Measurements from ENCODE around the gene SOX13. TPM values are rescaled to one million over a fixed set of nuclear protein-coding genes. Genes with fewer than 3 reads are reported as not detected.

Gene SOX13
- total and polyA plus RNA-seq, 9 of the 15 experiments (the other 6 are each of a cell fraction or from before 2014, with no cell fraction given), result 0.03 to 0.35 (median 0.06) TPM; not detected in 5

DNA sequence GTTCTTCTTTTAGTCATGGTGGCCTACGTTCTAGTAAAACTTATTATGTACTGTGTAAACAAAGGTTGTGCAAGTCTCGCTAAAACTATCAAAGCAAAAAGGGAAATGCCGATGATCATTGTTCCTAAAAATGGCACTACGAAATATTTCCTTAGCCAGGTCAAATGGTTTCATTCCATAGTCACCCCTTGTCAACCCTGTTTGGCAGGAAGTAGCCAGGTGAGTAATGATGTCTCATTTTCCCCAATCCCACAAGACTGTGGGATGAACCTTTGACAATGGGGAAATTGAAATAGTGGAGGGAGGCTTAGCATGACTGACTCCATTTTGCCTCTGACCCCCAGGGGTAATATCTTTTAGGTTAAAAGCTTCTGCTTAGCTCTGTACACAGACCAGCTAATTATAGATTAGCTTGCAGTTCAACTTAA lies 98.8 kb downstream of the SOX13 start (continued):
- TF ChIP-seq, protein P1, sequence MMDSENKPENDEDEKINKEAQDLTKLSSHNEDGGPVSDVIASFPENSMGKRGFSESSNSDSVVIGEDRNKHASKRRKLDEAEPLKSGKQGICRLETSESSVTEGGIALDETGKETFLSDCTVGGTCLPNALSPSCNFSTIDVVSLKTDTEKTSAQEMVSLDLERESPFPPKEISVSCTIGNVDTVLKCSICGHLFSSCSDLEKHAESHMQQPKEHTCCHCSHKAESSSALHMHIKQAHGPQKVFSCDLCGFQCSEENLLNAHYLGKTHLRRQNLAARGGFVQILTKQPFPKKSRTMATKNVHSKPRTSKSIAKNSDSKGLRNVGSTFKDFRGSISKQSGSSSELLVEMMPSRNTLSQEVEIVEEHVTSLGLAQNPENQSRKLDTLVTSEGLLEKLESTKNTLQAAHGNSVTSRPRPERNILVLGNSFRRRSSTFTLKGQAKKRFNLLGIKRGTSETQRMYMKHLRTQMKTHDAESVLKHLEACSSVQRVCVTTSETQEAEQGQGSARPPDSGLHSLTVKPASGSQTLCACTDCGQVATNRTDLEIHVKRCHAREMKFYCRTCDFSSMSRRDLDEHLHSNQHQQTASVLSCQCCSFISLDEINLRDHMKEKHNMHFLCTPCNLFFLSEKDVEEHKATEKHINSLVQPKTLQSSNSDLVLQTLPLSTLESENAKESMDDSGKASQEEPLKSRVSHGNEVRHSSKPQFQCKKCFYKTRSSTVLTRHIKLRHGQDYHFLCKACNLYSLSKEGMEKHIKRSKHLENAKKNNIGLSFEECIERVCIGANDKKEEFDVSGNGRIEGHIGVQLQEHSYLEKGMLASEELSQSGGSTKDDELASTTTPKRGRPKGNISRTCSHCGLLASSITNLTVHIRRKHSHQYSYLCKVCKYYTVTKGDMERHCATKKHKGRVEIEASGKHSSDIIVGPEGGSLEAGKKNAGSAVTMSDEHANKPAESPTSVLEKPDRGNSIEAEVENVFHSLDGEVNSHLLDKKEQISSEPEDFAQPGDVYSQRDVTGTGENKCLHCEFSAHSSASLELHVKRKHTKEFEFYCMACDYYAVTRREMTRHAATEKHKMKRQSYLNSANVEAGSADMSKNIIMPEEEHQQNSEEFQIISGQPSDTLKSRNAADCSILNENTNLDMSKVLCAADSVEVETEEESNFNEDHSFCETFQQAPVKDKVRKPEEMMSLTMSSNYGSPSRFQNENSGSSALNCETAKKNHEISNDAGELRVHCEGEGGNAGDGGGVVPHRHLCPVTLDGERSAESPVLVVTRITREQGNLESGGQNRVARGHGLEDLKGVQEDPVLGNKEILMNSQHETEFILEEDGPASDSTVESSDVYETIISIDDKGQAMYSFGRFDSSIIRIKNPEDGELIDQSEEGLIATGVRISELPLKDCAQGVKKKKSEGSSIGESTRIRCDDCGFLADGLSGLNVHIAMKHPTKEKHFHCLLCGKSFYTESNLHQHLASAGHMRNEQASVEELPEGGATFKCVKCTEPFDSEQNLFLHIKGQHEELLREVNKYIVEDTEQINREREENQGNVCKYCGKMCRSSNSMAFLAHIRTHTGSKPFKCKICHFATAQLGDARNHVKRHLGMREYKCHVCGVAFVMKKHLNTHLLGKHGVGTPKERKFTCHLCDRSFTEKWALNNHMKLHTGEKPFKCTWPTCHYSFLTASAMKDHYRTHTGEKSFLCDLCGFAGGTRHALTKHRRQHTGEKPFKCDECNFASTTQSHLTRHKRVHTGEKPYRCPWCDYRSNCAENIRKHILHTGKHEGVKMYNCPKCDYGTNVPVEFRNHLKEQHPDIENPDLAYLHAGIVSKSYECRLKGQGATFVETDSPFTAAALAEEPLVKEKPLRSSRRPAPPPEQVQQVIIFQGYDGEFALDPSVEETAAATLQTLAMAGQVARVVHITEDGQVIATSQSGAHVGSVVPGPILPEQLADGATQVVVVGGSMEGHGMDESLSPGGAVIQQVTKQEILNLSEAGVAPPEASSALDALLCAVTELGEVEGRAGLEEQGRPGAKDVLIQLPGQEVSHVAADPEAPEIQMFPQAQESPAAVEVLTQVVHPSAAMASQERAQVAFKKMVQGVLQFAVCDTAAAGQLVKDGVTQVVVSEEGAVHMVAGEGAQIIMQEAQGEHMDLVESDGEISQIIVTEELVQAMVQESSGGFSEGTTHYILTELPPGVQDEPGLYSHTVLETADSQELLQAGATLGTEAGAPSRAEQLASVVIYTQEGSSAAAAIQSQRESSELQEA (IDR thresholded peaks at IDR 0.05; ENCODE audit: low read depth), result no peak
- TF ChIP-seq SMAD3 (CRISPR knock-in tag; conservative IDR thresholded peaks at IDR 0.05), result peak; percentile 97
- TF ChIP-seq BCOR (IDR thresholded peaks at IDR 0.05), result no peak
- TF ChIP-seq, protein P2, sequence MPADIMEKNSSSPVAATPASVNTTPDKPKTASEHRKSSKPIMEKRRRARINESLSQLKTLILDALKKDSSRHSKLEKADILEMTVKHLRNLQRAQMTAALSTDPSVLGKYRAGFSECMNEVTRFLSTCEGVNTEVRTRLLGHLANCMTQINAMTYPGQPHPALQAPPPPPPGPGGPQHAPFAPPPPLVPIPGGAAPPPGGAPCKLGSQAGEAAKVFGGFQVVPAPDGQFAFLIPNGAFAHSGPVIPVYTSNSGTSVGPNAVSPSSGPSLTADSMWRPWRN (IDR thresholded peaks at IDR 0.05; ENCODE audit: low read depth), result no peak
- TF ChIP-seq KLF16 (IDR thresholded peaks at IDR 0.05), result no peak
- no peak for TF ChIP-seq BRD4 (IDR thresholded peaks at IDR 0.05)
- no peak for TF ChIP-seq ZNF3 (CRISPR knock-in tag; IDR thresholded peaks at IDR 0.05)
- no peak for TF ChIP-seq WHSC1 (IDR thresholded peaks at IDR 0.05; ENCODE audit: low read length)
- no peak for TF ChIP-seq E2F6 (IDR thresholded peaks at IDR 0.05; ENCODE audit: borderline replicate concordance in 1 of 2, extremely low read depth in 1 of 2, insufficient read depth in 1 of 2, insufficient read length in 1 of 2, low read depth in 1 of 2, low read length in 1 of 2, poor library complexity in 1 of 2, severe bottlenecking in 1 of 2)
- TF ChIP-seq, protein P3, sequence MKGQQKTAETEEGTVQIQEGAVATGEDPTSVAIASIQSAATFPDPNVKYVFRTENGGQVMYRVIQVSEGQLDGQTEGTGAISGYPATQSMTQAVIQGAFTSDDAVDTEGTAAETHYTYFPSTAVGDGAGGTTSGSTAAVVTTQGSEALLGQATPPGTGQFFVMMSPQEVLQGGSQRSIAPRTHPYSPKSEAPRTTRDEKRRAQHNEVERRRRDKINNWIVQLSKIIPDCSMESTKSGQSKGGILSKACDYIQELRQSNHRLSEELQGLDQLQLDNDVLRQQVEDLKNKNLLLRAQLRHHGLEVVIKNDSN (CRISPR knock-in tag; IDR thresholded peaks at IDR 0.05), result no peak
- peak; percentile 46 to 65; a peak in 3 of 4 replicates for TF ChIP-seq FOXA3 (CRISPR knock-in tag; conservative IDR thresholded peaks at IDR 0.05 in 1 of 2, IDR thresholded peaks at IDR 0.05 in 1 of 2)
- TF ChIP-seq SRSF1 (IDR thresholded peaks at IDR 0.05; ENCODE audit: low read depth, low read length), result no peak
- no peak for TF ChIP-seq SMARCA4 (IDR thresholded peaks at IDR 0.05)
- TF ChIP-seq ZNF584 (CRISPR knock-in tag; IDR thresholded peaks at IDR 0.05; ENCODE audit: low read depth), result peak; percentile 93; the same call in 1 of the 2 replicates
- no peak for TF ChIP-seq MED1 (CRISPR knock-in tag; IDR thresholded peaks at IDR 0.05; ENCODE audit: borderline replicate concordance)
- TF ChIP-seq RBM22 (IDR thresholded peaks at IDR 0.05; ENCODE audit: low read depth, low read length, poor library complexity, severe bottlenecking), result no peak
